SKM-1 treated with dmso at 0.1 percent for 144 hours (cell line): ENCODE results near the gene MAML2.
A peak's percentile ranks its signal among the peaks of the same experiment; 100 is the strongest.
"Not testable (repeated sequence)": the region's sequence is repeated elsewhere in the genome, so short reads cannot be mapped to it uniquely, and the experiment has no call there.

Source experiments
- DNase-seq: peaks from one replicate; lab custom pipeline; 2025; ENCODE audit not compliant: unreplicated experiment; lab: John Stamatoyannopoulos, UW

MAML2 gene

DNA sequence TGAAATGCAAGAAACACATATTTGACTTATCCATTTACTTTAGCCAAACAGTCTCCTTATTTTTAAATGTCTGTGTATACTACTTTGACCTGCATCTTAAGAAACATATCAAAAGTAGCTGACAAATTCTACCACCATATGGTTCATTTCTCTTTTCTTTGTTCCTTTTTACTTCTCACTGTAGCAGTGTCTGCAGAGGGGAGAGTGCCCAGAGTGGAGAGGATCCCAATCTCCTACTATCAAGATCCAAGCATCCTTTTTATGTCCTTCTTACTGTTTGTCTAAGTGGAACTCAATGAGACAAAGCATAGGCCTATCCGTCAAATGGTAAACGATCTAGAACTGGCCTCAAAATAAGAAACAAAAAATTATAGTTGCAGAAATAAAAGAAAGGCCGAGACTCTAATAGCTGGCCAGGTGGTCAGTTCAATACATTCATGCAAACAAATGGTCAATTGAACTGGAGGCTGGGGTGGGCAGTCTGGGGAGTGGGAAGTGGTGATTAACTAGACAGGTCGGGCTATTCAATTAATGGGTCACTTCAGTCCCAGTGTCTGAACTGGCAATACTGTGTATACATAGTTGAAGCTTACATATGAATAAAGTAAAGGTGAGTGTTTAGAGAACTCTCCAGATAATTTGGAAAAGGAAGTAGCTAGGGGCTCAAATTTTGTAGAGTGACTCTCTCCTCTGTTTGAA, 149.1 kb downstream of the MAML2 start:
- DNase-seq: no peak

DNA sequence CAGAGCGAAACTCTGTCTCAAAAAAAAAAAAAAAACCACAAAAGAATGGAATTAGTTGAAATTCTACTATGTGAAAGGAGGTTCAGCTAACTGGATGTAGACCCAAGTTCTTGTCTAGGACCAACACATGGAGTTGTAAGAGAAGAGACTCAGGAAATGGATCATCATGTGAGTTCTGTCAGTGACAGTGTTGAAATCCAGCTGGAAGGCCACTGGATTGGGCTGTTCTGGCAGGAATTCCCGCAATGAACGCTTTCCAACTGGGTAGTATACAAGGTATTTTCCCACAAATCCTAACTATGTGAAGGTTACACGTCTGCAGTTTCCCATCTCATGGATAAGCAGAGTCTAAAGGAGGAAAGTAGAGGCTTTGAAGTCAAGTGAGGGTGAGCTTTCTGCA, 151.2 kb downstream of the MAML2 start:
- DNase-seq: no peak

DNA sequence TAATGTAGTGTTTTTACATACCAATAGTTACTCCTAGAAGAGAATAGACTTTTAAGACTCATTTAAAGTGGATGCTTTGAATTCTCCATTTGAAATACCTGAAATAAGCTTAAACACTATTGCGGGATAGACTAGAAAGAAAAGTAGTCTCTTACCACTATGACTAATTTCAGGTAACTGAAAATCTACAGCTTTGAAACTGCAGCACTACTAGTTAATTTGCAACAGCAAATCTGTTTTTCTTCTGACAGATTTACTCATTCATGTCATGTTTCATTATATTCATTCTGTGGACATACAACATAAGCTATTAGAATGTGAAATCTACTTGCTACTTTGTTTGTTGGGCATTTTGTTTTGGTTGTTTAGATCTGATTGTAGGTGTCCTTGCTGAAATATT, 153.6 kb downstream of the MAML2 start:
- no peak for DNase-seq

DNA sequence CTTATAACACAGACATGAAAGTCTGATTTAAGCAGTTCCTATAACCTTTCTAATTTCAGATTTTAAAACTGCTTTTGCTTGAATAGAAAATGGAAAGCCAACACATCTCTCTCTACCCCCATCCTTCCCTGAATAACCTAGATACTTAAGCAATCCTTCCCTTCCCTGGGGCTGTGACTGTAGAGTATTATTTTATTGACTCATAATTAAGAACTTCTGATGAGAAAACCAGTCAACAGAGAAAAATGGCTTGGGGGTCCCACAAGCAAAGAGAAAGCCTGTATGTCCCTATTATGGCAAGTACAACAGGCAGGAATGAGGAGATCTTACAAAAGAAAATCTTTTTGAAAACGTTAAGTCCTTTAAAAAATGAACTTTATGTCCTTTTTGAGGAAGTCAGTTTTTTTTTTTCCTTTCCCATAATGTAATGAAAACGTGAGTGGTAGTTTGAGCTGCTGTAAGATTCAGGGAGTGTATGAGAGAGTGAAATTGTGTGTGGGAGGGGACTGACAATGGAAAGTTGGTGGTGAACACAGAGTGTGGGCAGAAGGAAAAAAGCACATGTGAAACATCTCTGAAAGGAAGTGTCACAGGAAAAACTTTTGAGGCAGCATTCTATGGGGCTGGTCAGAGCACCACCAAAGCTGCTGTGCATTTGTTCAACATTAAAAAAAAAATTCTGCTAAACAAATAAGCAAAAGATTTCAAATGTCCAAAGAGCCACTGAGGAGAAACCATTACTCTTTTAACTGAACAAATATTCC, 154.6 kb downstream of the MAML2 start:
- no peak for DNase-seq

DNA sequence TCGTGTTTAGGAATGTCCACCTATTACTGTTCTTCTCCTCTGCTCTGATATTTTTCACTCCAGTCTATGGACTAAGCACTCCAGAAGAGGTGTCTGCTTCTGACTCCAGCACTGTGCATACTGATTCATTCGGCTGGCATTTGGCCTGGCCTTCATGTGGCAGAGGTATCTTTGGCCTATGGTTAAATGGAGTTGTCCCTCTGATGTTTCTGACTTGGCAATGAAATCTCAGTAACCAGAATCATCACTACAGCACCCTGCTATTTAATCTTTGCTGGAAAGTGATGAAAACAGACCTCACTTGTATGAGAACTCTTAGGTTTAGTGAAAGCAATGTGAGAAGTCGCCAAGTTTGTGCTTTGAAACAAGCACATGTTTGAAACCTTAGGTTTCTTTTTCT, 155.2 kb downstream of the MAML2 start:
- no peak for DNase-seq

DNA sequence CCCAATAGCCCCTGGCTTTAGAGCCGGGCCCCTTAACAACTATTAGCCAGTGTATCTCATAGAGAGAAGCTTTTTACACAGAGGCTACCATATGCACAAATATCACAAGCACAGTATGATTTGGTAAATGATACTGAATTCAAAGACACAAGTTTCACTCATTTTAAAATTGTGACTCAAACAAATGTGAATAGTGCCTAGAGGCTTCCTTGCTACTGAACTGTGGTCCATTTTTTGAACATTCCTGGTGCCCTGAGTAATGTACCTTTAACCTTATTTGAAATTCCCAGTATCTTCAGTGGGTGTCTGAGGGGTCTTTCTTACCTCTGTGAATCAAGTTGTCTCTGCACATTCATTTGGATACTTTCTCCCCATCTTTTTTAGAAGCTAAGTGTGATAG, 156.2 kb downstream of the MAML2 start:
- DNase-seq: no peak

DNA sequence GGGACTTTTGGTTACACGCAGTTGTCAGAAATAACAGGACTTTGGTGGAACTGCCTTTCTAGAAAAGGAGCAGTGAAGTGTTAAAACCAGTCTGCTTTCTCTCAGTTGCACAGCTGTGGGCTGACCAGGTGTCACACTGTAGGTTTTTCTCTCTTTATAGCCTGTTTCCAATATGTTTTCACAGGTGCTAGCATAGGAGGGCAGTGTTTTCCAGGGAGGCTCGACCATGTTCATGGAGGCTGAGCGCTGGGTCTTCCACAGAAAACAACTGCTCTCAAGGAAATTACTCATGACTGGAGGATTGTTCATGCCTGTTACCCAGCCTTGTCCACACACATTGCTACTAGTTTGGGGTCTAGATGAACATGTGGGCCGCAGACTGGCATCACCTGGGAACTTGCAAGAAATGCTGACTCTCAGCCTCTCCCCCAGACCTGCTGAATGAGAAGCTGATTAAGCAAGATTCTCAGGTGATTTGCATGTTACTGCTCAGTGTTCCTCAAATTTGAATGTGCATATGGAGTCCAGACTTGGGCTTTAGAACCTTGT, 157.7 kb downstream of the MAML2 start:
- DNase-seq: no peak

DNA sequence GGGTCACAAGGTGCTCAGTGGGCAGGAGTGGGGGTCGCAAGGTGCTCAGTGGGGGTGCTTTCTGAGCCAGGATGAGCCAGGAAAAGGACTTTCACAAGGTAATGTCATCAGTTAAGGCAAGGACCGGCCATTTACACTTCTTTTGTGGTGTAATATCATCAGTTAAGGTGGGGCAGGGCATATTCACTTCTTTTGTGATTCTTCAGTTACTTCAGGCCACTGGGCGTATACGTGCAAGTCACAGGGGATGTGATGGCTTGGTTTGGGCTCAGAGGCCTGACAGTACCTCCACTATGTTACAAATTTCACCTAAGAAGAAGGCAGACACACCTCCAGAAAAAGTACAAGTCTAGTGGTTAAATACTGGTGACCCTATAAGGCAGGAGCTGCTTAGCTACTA, 162.1 kb downstream of the MAML2 start:
- not testable (repeated sequence) for DNase-seq

DNA sequence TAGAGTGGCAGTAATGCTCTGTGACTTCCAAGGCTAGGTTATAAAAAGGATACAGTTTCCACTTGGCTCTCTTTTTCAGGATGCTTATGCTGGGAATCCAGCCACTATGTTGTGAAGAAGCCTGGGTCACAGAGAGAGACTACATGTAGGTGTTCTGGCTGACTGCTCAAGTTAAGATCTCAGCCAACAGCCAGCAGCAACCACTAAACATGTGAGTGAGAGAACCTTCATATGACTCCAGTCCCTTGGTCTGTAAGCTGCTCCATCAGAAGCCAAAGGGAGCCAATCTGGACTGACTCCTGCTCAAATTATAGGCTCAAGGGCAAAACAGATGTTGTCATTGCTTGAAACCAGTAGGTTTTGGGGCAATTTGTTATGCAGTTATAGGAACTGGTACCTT, 162.7 kb downstream of the MAML2 start:
- no peak for DNase-seq

DNA sequence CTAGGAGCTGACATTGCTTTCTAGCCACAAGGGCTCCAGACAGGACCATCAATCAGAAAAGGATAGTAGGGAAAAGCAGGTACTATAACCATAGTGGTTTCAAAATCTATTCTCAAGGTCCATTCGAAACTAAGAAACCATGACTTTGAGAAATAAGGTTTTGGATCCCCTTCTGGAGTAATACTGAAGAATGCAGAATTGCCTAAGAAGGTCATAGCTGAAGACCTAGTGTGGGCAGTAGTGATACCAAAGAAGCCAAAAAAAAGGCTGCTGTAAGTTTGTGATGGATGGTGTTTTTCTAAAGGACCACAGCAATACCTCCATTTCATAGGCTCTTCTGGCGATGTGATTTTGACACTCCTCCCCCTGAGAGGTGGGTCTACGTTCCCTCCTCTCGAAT, 163.1 kb downstream of the MAML2 start:
- DNase-seq: no peak

DNA sequence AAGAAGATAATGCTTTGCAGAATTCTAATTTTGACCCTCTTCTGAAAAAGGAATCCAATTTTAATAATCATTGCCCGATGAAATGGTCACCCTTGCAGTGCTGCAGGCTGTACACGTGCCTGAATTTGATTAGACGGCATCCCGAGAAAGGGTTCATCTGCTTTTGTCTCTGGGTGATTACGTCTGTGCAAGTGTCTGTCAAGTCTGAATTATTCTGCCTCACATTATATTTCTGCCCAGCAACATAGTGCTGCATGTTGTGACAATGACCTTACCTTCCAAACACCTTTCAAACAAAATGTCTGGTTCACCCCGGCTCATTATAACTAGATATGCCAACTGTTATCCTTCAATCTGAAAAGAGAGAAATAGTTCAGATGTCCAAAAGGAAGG, 164.1 kb downstream of the MAML2 start:
- no peak for DNase-seq

DNA sequence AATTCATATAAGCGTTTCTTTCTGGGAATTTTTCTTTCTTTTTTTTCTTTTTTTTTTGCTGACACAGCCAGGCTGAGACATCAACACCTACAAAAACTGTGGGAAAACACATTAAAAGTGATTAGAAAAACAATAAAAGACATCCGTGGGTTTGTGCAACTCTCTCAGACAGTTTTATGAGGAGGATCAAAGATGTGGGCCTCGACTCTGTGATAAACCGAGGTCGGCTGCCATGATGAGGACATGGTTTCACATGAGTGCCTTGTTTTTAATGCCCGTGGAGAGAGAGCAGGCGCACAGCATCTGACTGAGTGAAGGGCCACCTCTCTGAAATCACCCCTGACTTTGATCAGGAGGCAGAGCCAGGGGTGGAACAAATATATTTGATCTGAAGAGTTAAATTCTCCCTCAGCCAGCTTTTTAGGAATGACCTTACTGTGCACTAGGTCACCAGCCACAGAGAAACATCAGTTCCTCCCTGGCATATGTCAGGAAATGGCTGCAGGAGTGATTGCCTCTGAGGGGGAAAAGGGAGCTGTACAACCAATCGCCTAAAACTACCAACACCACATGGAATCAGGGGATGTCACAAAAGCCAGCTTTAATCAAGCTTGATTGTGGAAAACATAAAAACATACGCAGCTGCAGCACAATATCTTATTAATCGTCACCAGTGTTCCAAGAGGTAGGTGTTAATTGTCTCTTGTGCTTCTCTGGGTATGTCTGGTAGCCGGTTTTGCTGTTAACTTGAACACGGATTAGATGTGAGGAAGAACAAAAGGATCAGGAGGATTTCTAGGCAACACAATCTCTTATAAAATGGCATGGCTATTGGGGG, 164.7 kb downstream of the MAML2 start:
- DNase-seq: no peak

DNA sequence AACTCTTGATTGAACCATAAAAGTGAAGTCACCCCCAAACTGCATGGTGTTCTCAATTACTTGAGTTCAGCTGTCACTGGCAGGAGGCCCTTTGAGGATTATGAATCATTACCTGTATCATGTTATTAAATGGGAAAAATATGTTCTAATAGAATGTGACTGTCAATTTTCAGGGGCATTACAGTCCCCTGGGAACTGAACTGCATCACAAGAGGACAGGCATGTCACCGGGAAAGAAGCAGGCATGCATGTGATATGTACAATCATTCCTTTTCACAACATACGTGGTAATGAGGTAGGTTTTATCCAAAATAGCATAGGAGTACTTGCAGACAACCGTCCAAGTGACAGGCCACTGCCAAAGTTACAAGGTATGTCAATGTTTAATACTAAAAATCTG, 165.8 kb downstream of the MAML2 start:
- no peak for DNase-seq

DNA sequence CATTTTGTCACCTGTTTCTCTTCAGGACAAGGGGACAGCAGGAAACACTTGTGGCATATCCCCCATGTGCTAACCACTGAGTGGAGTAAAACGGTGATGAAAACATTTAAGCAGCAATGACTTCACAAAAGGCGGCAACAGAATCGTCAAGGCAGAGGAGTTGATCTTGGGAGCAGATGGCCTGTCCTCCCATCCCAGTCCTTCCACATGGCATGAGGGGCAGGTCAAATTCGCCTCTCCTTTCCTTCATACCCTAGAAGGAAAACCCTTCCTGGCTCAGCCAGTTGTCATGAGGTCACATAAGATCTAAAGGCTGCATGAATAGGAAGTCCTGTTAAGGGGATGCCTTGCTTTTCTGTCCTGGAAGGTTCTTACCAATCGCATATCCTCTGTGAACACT, 169.1 kb downstream of the MAML2 start:
- no peak for DNase-seq

DNA sequence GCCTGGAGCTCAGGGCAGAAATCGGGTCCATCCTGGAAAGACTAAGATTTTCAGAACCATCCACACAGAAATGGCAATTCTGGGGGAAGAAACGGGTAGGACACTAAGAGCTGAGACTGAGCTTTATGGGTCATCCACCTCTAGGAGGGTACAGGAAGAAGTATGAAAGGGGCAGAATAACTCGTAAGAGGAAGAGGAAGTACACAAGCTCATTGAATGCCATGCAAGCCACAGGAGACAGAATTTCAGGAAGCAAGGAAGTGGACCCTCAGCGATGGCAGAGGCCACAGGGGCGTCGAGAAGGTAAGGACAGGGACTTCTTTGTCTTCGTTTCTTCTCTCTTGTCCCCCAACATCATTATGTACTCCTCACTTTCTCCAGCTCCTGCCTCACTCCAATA, 169.6 kb downstream of the MAML2 start:
- peak; percentile 57 for DNase-seq

DNA sequence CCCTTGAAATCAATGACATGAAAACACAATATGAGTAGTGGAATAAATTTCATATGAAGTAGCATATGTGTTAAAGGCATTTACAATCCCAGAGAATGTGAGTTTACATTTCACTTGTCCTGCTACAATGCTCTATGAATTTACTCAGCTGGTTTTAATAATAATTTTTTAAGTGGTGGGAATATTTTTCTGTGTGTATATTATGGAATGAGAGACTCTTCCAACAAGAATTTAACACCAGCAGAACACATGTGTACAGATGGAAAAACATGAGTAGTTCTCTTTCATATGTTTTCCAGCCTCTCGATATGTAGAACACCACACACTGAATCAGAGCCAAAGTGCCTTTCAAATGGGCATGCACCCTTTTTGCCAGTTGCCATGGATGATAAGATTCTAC, 170.4 kb downstream of the MAML2 start:
- no peak for DNase-seq

DNA sequence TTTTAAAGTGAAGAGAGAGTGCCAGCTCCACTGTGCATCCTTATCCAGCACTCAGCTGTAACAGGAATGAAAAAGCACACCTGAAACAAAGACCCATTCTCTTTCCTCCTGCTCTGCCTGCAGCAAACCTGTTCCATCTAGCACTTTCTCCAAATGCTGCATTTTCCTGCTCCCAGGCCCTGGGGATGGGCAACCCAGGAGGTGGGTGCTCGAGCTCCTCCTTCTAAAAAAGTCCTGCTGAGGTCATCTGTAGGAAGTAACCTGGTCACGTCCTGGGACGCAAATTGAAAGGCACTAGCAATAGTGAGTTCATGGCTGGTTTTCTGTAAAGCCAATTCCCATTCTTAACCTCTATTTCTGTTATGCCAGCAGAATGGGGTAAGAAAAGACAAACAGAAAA, 173.7 kb downstream of the MAML2 start:
- no peak for DNase-seq

DNA sequence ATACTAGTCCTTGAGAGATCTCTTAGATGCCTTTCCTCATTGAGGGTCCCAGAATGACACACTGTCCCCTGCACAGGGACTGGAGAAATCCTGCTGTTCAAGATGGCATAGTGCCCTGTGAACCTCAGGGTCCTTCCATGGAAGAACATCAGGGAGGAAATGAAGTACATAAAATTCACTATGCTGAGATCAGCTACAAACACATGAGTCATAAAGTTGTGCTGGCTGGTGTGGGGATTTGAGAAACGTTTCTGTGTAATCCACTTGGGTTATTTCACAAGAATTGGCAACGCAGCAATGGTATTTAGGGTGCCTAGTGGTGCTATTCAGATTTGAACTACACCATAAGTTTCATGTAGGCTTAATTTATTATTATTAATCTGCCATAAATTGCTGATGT, 174.4 kb downstream of the MAML2 start:
- DNase-seq: peak; percentile 64

DNA sequence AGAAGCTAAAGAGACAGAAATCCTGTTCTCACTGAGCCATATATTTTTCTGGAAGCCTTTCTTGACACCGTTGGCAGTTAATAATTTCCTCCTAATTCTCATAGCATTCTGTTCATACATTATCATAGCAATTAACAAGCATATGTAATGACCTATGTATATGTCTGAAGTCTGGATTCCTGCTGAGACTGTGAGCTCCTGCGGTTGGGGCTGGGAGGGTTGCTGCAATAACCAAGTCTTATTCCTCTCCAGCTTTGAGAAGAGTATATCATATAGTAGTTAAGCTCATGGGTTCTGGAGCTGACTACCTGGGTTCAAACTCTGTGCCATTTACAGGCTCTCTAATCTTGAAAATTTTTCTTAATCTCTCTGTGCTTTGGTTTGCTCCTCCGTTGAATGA, 175.2 kb downstream of the MAML2 start:
- no peak for DNase-seq

DNA sequence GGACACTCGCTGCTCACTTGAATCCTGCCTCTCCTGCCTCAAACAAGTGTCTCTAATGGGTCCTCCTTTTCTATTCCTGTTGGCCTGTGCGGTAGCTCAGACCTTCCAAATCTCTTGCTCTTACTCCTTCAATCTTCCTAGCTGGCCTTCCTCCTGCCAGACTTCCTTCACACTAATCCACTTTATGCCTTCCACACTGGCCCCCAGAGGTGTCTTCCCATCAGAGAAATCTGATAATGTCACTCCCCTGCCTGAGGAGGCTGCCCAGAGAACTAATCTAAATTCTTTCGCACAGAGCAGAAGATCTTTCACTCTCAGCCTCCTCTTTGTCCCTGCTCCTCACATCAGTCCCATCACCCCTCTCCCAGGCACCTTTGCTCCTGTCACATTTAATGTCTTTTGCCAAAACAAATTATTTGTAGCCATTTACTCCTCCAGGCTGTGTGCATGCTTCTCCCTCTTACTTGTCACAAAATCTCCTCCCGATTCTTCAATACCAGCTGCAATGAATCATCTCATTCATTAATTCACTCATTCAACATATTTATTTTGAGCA, 175.7 kb downstream of the MAML2 start:
- DNase-seq: no peak

DNA sequence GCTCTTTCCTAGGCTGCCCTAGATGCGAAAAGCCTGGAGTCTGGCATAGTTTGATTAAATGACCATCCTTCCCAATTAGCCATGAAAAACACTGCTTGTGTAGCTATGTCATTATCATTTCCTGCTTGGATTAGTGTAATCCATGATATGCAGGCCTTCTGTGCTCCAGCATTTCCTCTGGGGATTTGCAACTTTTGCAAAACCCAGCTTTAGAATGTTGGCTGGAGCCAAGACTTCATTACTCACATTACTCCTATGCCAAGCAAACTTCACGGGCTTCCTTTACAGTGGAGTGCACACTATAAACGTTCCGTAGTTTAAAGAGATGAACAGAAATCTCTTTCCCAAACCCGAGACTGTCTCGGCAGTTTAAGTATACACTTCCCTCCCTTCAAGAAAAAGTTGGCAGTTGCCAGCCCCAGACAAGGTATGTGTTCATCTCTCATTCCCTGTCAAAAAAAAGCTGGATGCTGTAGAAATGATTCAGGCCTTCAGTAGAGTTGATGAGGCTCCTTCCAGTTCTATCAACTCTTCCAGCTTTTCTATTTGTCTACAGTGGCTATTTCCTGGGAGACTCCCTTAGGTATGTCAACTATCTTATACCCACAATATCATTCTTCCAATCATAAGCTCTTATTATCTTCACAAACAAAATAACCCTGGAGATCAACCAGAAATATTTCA, 180.0 kb downstream of the MAML2 start:
- no peak for DNase-seq
